Measurements from ENCODE around the gene BAZ2A. TPM values are rescaled to one million over a fixed set of nuclear protein-coding genes. Genes with fewer than 3 reads are reported as not detected.

The BAZ2A gene
- total RNA-seq, 1 donor from 2014 or later: 116 TPM

DNA sequence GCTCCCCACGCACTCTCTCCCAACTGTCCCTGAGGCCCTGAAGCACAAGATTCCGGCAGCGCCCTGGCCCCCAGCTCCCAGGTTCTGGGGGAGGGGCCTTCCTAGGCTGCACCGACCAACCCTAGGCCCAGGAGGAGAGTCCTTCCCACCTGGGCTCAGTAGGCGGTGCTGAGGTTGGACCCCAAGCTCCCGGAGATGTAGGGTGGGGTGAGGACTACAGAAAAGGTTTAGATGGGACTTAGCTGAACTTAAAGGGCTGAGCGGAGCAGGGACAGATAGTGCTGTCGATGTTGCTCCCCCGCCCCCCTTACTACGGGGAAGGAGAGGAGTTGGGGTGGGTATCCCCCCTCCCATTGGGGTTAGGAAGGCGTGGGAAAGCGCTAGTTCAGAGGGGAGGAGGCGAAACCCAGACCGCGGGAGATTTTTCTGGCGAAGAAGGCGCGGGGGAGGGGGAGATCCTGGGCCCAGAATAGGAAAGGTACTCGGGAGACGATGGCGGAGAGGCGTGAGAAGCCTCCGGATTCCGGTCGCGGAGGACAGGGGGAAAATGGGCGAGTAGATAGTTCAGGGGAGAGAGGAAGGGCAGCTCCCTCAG lies 4.2 kb upstream of the BAZ2A start:
- Mint-ChIP-seq H3K9me3 (no peaks in the 10 kb centered on the region), H3K4me1 (peaks cover 80% of the 10 kb centered on the region), H3K27ac (ENCODE audit: unreplicated experiment) (peak overlapping the region; percentile 93), H3K4me3 (peak overlapping the region; percentile 97), H3K27me3 (ENCODE audit: low read depth) (no peaks in the 10 kb centered on the region), H3K36me3 (ENCODE audit: low read depth) (peaks cover 11% of the 10 kb centered on the region)
- TF ChIP-seq, protein P1, sequence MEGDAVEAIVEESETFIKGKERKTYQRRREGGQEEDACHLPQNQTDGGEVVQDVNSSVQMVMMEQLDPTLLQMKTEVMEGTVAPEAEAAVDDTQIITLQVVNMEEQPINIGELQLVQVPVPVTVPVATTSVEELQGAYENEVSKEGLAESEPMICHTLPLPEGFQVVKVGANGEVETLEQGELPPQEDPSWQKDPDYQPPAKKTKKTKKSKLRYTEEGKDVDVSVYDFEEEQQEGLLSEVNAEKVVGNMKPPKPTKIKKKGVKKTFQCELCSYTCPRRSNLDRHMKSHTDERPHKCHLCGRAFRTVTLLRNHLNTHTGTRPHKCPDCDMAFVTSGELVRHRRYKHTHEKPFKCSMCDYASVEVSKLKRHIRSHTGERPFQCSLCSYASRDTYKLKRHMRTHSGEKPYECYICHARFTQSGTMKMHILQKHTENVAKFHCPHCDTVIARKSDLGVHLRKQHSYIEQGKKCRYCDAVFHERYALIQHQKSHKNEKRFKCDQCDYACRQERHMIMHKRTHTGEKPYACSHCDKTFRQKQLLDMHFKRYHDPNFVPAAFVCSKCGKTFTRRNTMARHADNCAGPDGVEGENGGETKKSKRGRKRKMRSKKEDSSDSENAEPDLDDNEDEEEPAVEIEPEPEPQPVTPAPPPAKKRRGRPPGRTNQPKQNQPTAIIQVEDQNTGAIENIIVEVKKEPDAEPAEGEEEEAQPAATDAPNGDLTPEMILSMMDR (conservative IDR thresholded peaks at IDR 0.05): no peak
- DNase-seq (ENCODE audit: low read depth, low spot score): no peak

DNA sequence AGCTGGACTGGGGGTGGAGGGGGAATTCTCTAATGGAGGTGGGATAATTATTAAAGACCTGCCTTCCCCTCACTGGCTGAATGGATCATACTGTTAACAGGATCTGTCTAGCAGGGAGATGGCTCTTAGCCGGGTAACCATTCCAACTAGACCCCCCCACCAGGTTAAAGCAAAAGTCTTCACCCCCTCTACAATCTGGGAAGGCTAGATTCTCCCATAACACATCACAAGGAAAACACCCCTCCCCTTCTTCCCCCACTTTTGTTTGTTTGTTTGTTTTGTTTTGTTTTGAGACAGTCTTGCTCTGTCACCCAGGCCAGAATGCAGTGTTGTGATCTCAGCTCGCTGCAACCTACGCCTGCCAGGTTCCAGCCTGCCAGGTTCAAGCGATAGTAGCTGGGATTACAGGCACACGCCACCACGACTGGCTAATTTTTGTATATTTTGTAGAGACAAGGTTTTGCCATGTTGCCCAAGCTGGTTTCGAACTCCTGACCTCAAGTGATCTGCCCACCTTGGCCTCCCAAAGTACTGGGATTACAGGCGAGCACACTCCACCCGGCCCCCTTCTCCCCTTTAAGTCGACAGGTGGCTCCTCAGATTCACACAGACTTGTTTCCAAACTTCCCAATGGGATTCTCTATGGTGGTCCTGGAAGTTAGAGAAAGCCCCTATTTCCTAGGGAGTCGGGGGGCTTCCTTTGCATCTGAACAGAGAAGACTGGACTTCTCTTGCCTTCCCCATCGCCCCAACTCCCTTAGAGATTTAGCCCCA lies 3.5 kb upstream of the BAZ2A start:
- H3K27ac Mint-ChIP-seq (ENCODE audit: unreplicated experiment): peak overlapping the region; percentile 93
- DNase-seq (ENCODE audit: low read depth, low spot score): no peak

DNA sequence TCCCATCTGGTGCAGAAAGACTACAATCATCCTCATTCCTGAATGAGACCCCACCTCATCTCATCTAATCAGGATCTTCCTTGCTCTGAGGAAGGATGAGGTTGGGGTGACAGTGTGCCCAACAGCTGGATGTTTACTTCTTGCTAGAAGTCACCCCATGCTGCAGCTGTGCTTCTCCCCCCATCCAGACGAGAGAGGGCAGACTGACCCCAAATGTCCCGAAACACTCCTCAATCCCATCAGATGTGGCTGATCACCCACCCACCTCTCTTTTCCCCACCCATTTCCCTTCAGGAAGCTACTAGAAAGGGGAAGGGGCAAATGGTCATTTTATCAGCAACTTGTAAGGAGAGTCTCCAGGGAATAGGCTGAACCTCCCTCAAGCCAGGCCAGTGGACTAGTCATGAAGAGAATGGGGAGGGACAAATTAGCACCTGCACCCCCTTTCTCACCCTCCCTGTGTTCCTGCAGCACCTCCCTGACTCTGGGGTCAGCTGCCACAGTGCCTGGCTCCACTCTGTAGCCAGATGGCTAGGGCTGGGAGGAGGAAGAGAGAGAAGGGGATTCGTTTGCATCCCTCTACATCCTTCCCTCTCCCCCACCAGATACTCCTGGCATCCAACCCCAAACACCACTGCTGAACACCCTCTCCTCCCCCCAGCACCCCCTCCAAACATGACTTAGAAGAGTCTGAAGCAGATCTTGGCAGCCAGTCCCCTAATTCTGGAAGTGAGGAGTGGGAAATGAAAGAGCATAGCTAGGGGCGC lies 2.8 kb upstream of the BAZ2A start:
- Mint-ChIP-seq H3K4me3 (peak overlapping the region; percentile 97), H3K9me3 (no peaks in the 10 kb centered on the region), H3K4me1 (peaks cover 89% of the 10 kb centered on the region), H3K27ac (ENCODE audit: unreplicated experiment) (peak overlapping the region; percentile 28), H3K27me3 (ENCODE audit: low read depth) (no peaks in the 10 kb centered on the region), H3K36me3 (ENCODE audit: low read depth) (peaks cover 4% of the 10 kb centered on the region)
- DNase-seq (ENCODE audit: low read depth, low spot score): no peak
- TF ChIP-seq, protein P1 (conservative IDR thresholded peaks at IDR 0.05): no peak

More for the DNA sequence above, 3.5 kb upstream of the BAZ2A start:
- H3K4me1 Mint-ChIP-seq: peaks cover 87% of the 10 kb centered on the region
- no peaks in the 10 kb centered on the region for H3K9me3 Mint-ChIP-seq
- peaks cover 8% of the 10 kb centered on the region for H3K36me3 Mint-ChIP-seq (ENCODE audit: low read depth)
- TF ChIP-seq, protein P1 (conservative IDR thresholded peaks at IDR 0.05): no peak
- H3K4me3 Mint-ChIP-seq: peak overlapping the region; percentile 97
- no peaks in the 10 kb centered on the region for H3K27me3 Mint-ChIP-seq (ENCODE audit: low read depth)

DNA sequence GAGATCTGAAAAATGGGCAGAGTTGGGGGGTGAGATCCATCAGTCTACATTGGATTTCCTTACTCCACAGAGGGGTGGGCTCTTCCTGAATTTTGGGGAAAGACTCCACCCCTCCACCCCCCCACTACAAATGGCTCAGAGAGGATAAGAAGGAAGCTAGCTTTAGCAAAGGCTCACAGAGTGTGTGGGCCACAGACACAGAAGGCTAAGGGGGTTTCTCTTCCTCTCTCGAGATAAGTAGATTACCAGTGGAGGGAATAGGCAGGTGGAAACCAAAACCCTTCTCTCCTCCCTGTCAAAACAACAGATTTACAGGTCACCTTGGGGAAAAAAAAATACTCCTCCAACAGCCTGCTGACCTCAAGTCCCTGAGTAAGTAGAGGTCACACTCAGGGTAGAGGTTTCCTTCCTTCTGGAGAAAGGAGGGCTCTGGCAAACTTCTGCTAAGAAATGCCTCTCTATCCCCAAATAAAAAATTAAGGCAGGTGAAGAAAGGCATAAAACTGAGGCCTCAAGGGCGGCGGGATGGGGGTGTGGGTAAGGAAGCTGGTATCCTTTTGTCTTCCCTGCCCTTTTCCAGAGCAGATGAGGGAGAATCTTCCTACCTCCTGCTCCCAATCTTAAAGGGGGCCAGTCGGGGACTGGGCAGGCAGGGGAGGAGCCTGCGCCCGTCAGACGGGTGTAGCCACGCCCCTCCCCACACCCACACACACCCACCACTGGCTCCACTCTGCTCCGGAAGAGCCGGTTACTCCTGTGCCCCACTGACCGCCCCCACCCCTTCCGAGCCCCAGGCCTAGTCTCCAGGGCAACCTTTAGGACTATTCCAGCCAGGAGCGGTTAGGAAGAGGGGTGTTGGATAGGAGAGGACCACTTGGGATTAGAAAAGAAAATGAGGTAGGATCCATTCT lies 1.9 kb upstream of the BAZ2A start:
- H3K4me3 Mint-ChIP-seq: peak overlapping the region; percentile 97
- H3K9me3 Mint-ChIP-seq: no peaks in the 10 kb centered on the region
- peak overlapping the region; percentile 28 for H3K27ac Mint-ChIP-seq (ENCODE audit: unreplicated experiment)
- H3K4me1 Mint-ChIP-seq: peaks cover 80% of the 10 kb centered on the region
- H3K36me3 Mint-ChIP-seq (ENCODE audit: low read depth): no peaks in the 10 kb centered on the region
- TF ChIP-seq, protein P1 (conservative IDR thresholded peaks at IDR 0.05): no peak
- H3K27me3 Mint-ChIP-seq (ENCODE audit: low read depth): no peaks in the 10 kb centered on the region
- peak; percentile 50 for DNase-seq (ENCODE audit: low read depth, low spot score)

Measured in neural crest cell (in vitro differentiated cells).